K562 (cell line): ENCODE measurements around the gene DLGAP1. TPM values are rescaled to one million over a fixed set of nuclear protein-coding genes. Genes with fewer than 3 reads are reported as not detected.
A peak's percentile ranks its signal among the peaks of the same experiment; 100 is the strongest.

ENCODE experiments used
- ADNP ChIP-seq: fragments of 200-800 bp; sonication (Bioruptor generic); IDR thresholded peaks from 2 replicates; pipeline ENCODE4 v1.6.1; 2016; ENCODE audit warnings: missing genetic modification characterization, missing compliant biosample characterization
- ATF1 ChIP-seq, 2 experiments: fragments of 450-650 bp in 1 of 2; IDR thresholded peaks; 2 replicates each; pipeline ENCODE4 v1.6.1; 2016; ENCODE audit warnings: missing compliant biosample characterization in 1 of 2, missing genetic modification characterization in 1 of 2
- CHD4 ChIP-seq: fragments of 200-600 bp; sonication (generic); IDR thresholded peaks from 3 replicates; pipeline ENCODE4 v1.6.1; 2012; ENCODE audit warnings: low read depth, mild to moderate bottlenecking, mixed read lengths, low read length, inconsistent platforms; ENCODE audit not compliant: insufficient read depth, insufficient replicate concordance, poor library complexity, severe bottlenecking
- DACH1 ChIP-seq: fragments of 450-650 bp; IDR thresholded peaks from 2 replicates; pipeline ENCODE4 v1.6.1; 2018; ENCODE audit not compliant: partially characterized antibody
- ESRRA ChIP-seq: fragments of 450-650 bp; IDR thresholded peaks from 2 replicates; pipeline ENCODE4 v1.6.1; 2014; ENCODE audit warnings: low read depth, mild to moderate bottlenecking, moderate library complexity, borderline replicate concordance
- FOXA3 ChIP-seq, 2 experiments: fragments of 450-650 bp in 1 of 2; sonication (generic) in 1 of 2; formaldehyde crosslinking; IDR thresholded peaks in 1 of 2; conservative IDR thresholded peaks in 1 of 2; 2 replicates each; pipeline versions ENCODE4 v1.4.0 to v1.8.0; 2020 to 2022; ENCODE audit warnings: mild to moderate bottlenecking in 2 of 2, missing genetic modification reagents in 1 of 2
- HDGF ChIP-seq: fragments of 450-650 bp; IDR thresholded peaks from 2 replicates; pipeline ENCODE4 v1.6.1; 2016
- NFATC3 ChIP-seq: fragments of 450-650 bp; IDR thresholded peaks from 2 replicates; pipeline ENCODE4 v1.6.1; 2017; ENCODE audit warnings: mild to moderate bottlenecking
- NFXL1 ChIP-seq: fragments of 450-650 bp; formaldehyde crosslinking; IDR thresholded peaks from 2 replicates; pipeline ENCODE4 v1.4.0; 2021; ENCODE audit warnings: mild to moderate bottlenecking
- NR4A1 ChIP-seq, 2 experiments: fragments of 250-450 bp in 1 of 2; fragments of 450-650 bp in 1 of 2; sonication (Bioruptor Pico) in 1 of 2; IDR thresholded peaks; 2 replicates each; pipeline versions ENCODE4 v1.4.0 to v1.6.1; 2016 to 2020; ENCODE audit warnings: mild to moderate bottlenecking in 2 of 2, missing compliant biosample characterization in 1 of 2, missing genetic modification characterization in 1 of 2, moderate library complexity in 1 of 2
- SP1 ChIP-seq: sonication (generic); formaldehyde crosslinking; IDR thresholded peaks from 2 replicates; pipeline ENCODE4 v1.8.1; 2022; ENCODE audit warnings: mild to moderate bottlenecking, missing genetic modification reagents
- ZKSCAN8 ChIP-seq: fragments of 200-800 bp; sonication (Bioruptor generic); IDR thresholded peaks from 2 replicates; pipeline ENCODE4 v1.6.1; 2016; ENCODE audit warnings: missing genetic modification characterization, missing compliant biosample characterization
- ZNF583 ChIP-seq: fragments of 250-450 bp; sonication (Bioruptor Pico); IDR thresholded peaks from 2 replicates; pipeline ENCODE4 v1.4.0; 2020
- polyA plus RNA-seq, 8 experiments: library from polyadenylated mRNA; depleted of rRNA in 4 of 8; stranded (reverse) in 5 of 8; unstranded in 3 of 8; fragments of >200 nt; fragmentation: Nextera tagmentation in 2 of 8; fragmentation: Illumina TruSeq in 1 of 8; extraction: Ambion mirVana in 2 of 8; extraction: Trizol in 1 of 8; gene quantifications; 2 replicates each; pipeline versions ENCODE4 v1.2.1 to v1.2.3, GENCODE V29; 2011 to 2014; ENCODE audit warnings: inconsistent platforms in 1 of 8, missing spikeins in 1 of 8
- total RNA-seq, 7 experiments: library from RNA; depleted of rRNA in 6 of 7; stranded (reverse); fragments of >200 nt in 6 of 7; fragmentation: Illumina TruSeq in 2 of 7; extraction: Trizol in 2 of 7; gene quantifications; 2 replicates each; pipeline versions ENCODE4 v1.2.1 to v1.2.3, GENCODE V29; 2011 to 2021; ENCODE audit warnings: low replicate concordance in 1 of 7
- TF ChIP-seq, protein P1 (sequence below): fragments of 450-650 bp; formaldehyde crosslinking; IDR thresholded peaks from 2 replicates; pipeline ENCODE4 v1.4.0; 2022; ENCODE audit warnings: missing genetic modification characterization
- TF ChIP-seq, protein P2 (sequence below): fragments of 200-800 bp; sonication (Bioruptor generic); IDR thresholded peaks from 2 replicates; pipeline ENCODE4 v1.6.1; 2016; ENCODE audit warnings: missing genetic modification characterization, missing compliant biosample characterization
- TF ChIP-seq, protein P3 (sequence below): fragments of 450-650 bp; conservative IDR thresholded peaks from 2 replicates; pipeline ENCODE4 v1.6.1; 2016; ENCODE audit warnings: missing genetic modification characterization, low read depth, mild to moderate bottlenecking, missing compliant biosample characterization, moderate library complexity
- TF ChIP-seq, protein P4 (sequence below): fragments of 450-650 bp; IDR thresholded peaks from 2 replicates; pipeline ENCODE4 v1.6.1; 2016; ENCODE audit warnings: borderline replicate concordance

The DLGAP1 gene
- total and polyA plus RNA-seq, 9 of the 15 experiments (the other 6 are each of a cell fraction or from before 2014, with no cell fraction given) = 0.04 to 0.22 (median 0.08) TPM

DNA sequence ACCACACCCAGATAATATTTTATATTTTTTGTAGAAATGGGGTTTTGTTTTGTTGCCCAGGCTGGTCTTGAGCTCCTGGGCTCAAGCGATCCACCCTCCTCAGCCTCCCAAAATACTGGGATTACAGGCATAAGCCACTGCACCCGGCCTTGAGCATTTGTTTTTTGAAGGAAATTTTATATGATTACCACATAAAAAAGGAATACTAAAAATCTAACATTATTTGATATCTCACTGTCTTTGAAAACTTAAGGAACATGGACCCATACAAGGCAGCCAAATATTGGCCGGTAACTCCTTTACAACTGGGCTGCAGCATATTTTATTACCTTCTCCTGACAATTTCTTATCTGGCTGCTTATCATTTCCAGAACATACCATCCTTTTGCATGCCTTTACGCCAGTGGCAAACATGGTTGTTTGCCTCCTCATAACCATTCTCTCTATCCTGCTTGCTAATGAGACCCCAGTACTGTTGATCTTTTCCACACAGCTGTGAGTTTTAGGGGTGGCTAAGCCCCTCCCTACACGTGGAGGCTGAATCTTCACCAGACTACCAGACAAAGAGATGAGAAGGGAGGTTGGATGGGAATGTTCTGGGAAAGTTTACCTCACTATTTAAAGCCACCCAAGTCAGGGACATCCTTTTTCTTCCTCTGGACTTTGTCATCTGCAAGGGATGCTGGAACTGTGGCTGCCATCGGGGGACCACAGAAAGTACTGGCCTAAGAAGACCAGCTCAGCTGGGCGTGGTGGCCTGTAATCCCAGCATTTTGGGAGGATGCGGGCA lies 847.6 kb downstream of the DLGAP1 start (continued):
- TF ChIP-seq, protein P1, sequence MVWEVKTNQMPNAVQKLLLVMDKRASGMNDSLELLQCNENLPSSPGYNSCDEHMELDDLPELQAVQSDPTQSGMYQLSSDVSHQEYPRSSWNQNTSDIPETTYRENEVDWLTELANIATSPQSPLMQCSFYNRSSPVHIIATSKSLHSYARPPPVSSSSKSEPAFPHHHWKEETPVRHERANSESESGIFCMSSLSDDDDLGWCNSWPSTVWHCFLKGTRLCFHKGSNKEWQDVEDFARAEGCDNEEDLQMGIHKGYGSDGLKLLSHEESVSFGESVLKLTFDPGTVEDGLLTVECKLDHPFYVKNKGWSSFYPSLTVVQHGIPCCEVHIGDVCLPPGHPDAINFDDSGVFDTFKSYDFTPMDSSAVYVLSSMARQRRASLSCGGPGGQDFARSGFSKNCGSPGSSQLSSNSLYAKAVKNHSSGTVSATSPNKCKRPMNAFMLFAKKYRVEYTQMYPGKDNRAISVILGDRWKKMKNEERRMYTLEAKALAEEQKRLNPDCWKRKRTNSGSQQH (CRISPR knock-in tag) = 0 out of 2 replicates have a peak, but pooled peaks have one; percentile 29
- TF ChIP-seq ZNF583 (CRISPR knock-in tag) = peak; percentile 81; the same call in 1 of the 2 replicates
- peak; percentile 48; the same call in 1 of the 2 replicates for TF ChIP-seq SP1 (CRISPR knock-in tag)
- TF ChIP-seq ZKSCAN8 = no peak
- TF ChIP-seq NFATC3 = no peak
- TF ChIP-seq, protein P2, sequence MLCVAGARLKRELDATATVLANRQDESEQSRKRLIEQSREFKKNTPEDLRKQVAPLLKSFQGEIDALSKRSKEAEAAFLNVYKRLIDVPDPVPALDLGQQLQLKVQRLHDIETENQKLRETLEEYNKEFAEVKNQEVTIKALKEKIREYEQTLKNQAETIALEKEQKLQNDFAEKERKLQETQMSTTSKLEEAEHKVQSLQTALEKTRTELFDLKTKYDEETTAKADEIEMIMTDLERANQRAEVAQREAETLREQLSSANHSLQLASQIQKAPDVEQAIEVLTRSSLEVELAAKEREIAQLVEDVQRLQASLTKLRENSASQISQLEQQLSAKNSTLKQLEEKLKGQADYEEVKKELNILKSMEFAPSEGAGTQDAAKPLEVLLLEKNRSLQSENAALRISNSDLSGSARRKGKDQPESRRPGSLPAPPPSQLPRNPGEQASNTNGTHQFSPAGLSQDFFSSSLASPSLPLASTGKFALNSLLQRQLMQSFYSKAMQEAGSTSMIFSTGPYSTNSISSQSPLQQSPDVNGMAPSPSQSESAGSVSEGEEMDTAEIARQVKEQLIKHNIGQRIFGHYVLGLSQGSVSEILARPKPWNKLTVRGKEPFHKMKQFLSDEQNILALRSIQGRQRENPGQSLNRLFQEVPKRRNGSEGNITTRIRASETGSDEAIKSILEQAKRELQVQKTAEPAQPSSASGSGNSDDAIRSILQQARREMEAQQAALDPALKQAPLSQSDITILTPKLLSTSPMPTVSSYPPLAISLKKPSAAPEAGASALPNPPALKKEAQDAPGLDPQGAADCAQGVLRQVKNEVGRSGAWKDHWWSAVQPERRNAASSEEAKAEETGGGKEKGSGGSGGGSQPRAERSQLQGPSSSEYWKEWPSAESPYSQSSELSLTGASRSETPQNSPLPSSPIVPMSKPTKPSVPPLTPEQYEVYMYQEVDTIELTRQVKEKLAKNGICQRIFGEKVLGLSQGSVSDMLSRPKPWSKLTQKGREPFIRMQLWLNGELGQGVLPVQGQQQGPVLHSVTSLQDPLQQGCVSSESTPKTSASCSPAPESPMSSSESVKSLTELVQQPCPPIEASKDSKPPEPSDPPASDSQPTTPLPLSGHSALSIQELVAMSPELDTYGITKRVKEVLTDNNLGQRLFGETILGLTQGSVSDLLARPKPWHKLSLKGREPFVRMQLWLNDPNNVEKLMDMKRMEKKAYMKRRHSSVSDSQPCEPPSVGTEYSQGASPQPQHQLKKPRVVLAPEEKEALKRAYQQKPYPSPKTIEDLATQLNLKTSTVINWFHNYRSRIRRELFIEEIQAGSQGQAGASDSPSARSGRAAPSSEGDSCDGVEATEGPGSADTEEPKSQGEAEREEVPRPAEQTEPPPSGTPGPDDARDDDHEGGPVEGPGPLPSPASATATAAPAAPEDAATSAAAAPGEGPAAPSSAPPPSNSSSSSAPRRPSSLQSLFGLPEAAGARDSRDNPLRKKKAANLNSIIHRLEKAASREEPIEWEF (CRISPR knock-in tag) = no peak
- TF ChIP-seq NR4A1 (CRISPR knock-in tag; IDR thresholded peaks at IDR 0.05) = no peak; the same call in 1 of the 2 replicates
- peak; percentile 82 for TF ChIP-seq NR4A1 (tag; IDR thresholded peaks at IDR 0.05)
- TF ChIP-seq ESRRA = no peak
- peak in 1 of 2 experiments; percentile 9; a peak in 2 of 4 replicates for TF ChIP-seq FOXA3 (CRISPR knock-in tag; conservative IDR thresholded peaks at IDR 0.05 in 1 of 2, IDR thresholded peaks at IDR 0.05 in 1 of 2)
- TF ChIP-seq, protein P3, sequence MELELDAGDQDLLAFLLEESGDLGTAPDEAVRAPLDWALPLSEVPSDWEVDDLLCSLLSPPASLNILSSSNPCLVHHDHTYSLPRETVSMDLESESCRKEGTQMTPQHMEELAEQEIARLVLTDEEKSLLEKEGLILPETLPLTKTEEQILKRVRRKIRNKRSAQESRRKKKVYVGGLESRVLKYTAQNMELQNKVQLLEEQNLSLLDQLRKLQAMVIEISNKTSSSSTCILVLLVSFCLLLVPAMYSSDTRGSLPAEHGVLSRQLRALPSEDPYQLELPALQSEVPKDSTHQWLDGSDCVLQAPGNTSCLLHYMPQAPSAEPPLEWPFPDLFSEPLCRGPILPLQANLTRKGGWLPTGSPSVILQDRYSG (tag) = peak; percentile 91
- TF ChIP-seq, protein P4, sequence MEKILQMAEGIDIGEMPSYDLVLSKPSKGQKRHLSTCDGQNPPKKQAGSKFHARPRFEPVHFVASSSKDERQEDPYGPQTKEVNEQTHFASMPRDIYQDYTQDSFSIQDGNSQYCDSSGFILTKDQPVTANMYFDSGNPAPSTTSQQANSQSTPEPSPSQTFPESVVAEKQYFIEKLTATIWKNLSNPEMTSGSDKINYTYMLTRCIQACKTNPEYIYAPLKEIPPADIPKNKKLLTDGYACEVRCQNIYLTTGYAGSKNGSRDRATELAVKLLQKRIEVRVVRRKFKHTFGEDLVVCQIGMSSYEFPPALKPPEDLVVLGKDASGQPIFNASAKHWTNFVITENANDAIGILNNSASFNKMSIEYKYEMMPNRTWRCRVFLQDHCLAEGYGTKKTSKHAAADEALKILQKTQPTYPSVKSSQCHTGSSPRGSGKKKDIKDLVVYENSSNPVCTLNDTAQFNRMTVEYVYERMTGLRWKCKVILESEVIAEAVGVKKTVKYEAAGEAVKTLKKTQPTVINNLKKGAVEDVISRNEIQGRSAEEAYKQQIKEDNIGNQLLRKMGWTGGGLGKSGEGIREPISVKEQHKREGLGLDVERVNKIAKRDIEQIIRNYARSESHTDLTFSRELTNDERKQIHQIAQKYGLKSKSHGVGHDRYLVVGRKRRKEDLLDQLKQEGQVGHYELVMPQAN = no peak
- TF ChIP-seq CHD4 = no peak
- TF ChIP-seq DACH1 = no peak
- TF ChIP-seq ADNP (tag) = no peak
- TF ChIP-seq ATF1 (CRISPR knock-in tag; IDR thresholded peaks at IDR 0.05) = no peak
- peak; percentile 51; the same call in 1 of the 2 replicates for TF ChIP-seq ATF1 (tag; IDR thresholded peaks at IDR 0.05)
- TF ChIP-seq HDGF = no peak
- TF ChIP-seq NFXL1 (CRISPR knock-in tag) = no peak
